OCI-LY1 (cell line): Measurements from ENCODE around the gene BMP7.

Source experiments
- H2AFZ ChIP-seq: fragments of 200-600 bp; sonication (generic), shearing (Covaris generic); 2 replicates; pipeline ENCODE4 v1.6.0; 2014; ENCODE audit warnings: antibody characterized with exemption, mild to moderate bottlenecking, low read length
- H3F3A ChIP-seq: fragments of 200-600 bp; sonication (generic), shearing (Covaris generic); 2 replicates; pipeline ENCODE4 v1.6.0; 2014; ENCODE audit warnings: mild to moderate bottlenecking, antibody characterized with exemption, low read length, moderate library complexity; ENCODE audit not compliant: insufficient read depth
- H3K27ac ChIP-seq: fragments of 200-600 bp; sonication (generic); 2 replicates; pipeline ENCODE4 v1.5.1; 2014; ENCODE audit warnings: low read length, mixed run types, mild to moderate bottlenecking, low read depth; ENCODE audit not compliant: poor library complexity, severe bottlenecking
- H3K27me3 ChIP-seq: fragments of 200-600 bp; sonication (generic); 2 replicates; pipeline ENCODE4 v1.6.0; 2014; ENCODE audit warnings: antibody characterized with exemption, mild to moderate bottlenecking, low read length, moderate library complexity; ENCODE audit not compliant: insufficient read depth
- H3K36me3 ChIP-seq: fragments of 200-600 bp; sonication (generic); 2 replicates; pipeline ENCODE4 v1.6.1; 2014; ENCODE audit warnings: mild to moderate bottlenecking, antibody characterized with exemption, low read length, moderate library complexity, mixed read lengths; ENCODE audit not compliant: insufficient read depth
- H3K4me1 ChIP-seq: fragments of 200-600 bp; sonication (generic); 2 replicates; pipeline ENCODE4 v1.5.1; 2014; ENCODE audit warnings: mild to moderate bottlenecking, low read length, moderate library complexity; ENCODE audit not compliant: insufficient read depth, severe bottlenecking
- H3K4me2 ChIP-seq: fragments of 200-600 bp; sonication (generic), shearing (Covaris generic); 2 replicates; pipeline ENCODE4 v1.6.1; 2014; ENCODE audit warnings: low read length
- H3K4me3 ChIP-seq: fragments of 200-600 bp; sonication (generic); 2 replicates; pipeline ENCODE4 v1.5.1; 2014; ENCODE audit warnings: low read length, low read depth, mild to moderate bottlenecking, mixed read lengths; ENCODE audit not compliant: poor library complexity, severe bottlenecking
- H3K79me2 ChIP-seq: fragments of 200-600 bp; shearing (Covaris generic); 2 replicates; pipeline ENCODE4 v1.6.1; 2016; ENCODE audit warnings: mixed run types, low read length, mixed read lengths; ENCODE audit not compliant: insufficient read depth
- H3K9ac ChIP-seq: fragments of 200-600 bp; sonication (generic), shearing (Covaris generic); 2 replicates; pipeline ENCODE4 v1.6.1; 2014; ENCODE audit warnings: mild to moderate bottlenecking, low read length, mixed read lengths
- H3K9me2 ChIP-seq: fragments of 200-600 bp; sonication (generic), shearing (Covaris generic); 2 replicates; pipeline ENCODE4 v1.6.1; 2014; ENCODE audit warnings: low read depth, mild to moderate bottlenecking, low read length, mixed read lengths
- H3K9me3 ChIP-seq: fragments of 200-600 bp; shearing (Covaris generic); 2 replicates; pipeline ENCODE4 v1.6.1; 2014; ENCODE audit warnings: low read length, mixed read lengths
- H4K20me1 ChIP-seq: fragments of 200-600 bp; sonication (generic), shearing (Covaris generic); 2 replicates; pipeline ENCODE4 v1.6.0; 2016; ENCODE audit warnings: mild to moderate bottlenecking, low read length; ENCODE audit not compliant: insufficient read depth
- CTCF ChIP-seq: fragments of 200-600 bp; sonication (generic), shearing (Covaris generic); IDR thresholded peaks from 2 replicates; pipeline ENCODE4 v1.5.1; 2017; ENCODE audit warnings: mild to moderate bottlenecking, antibody characterized with exemption, low read length, moderate library complexity, mixed read lengths
- EZH2 ChIP-seq: fragments of 200-600 bp; sonication (generic), shearing (Covaris generic); IDR thresholded peaks from 2 replicates; pipeline ENCODE4 v1.8.0; 2017; ENCODE audit warnings: borderline replicate concordance, mixed run types, mild to moderate bottlenecking, antibody characterized with exemption, low read length, moderate library complexity, mixed read lengths

BMP7 gene

GRCh38 chr20:57129303-57129702, 137.1 kb downstream of the BMP7 start:
- Histone ChIP-seq H4K20me1 (no peaks in the 10 kb centered on the region), H3K9me2 (no peaks in the 10 kb centered on the region), H3K4me1 (peaks cover 32% of the 10 kb centered on the region), H3K4me3 (no peak overlapping the region), H3K9ac (no peak overlapping the region), H3K27ac (no peak overlapping the region), H3K4me2 (no peak overlapping the region), H2AFZ (no peak overlapping the region), H3K79me2 (no peaks in the 10 kb centered on the region), H3K36me3 (no peaks in the 10 kb centered on the region; the same call in 1 of the 2 replicates), H3F3A (no peaks in the 10 kb centered on the region), H3K27me3 (peaks cover 10% of the 10 kb centered on the region; the same call in 1 of the 2 replicates), H3K9me3 (no peaks in the 10 kb centered on the region)
- TF ChIP-seq CTCF (no peak), EZH2 (no peak)

GRCh38 chr20:57128044-57128757, 138.2 kb downstream of the BMP7 start:
- H3K79me2 ChIP-seq, result no peaks in the 10 kb centered on the region
- H3K27me3 ChIP-seq, result peaks cover 13% of the 10 kb centered on the region; the same call in 1 of the 2 replicates
- no peak overlapping the region for H2AFZ ChIP-seq
- H3K4me3 ChIP-seq, result no peak overlapping the region
- H3K27ac ChIP-seq, result no peak overlapping the region
- no peak overlapping the region for H3K4me2 ChIP-seq
- no peak for TF ChIP-seq CTCF
- no peak for TF ChIP-seq EZH2
- no peaks in the 10 kb centered on the region for H3K9me2 ChIP-seq
- H3F3A ChIP-seq, result no peaks in the 10 kb centered on the region
- no peaks in the 10 kb centered on the region for H3K9me3 ChIP-seq
- no peaks in the 10 kb centered on the region; the same call in 1 of the 2 replicates for H3K36me3 ChIP-seq
- H4K20me1 ChIP-seq, result no peaks in the 10 kb centered on the region
- H3K9ac ChIP-seq, result no peak overlapping the region
- H3K4me1 ChIP-seq, result peaks cover 32% of the 10 kb centered on the region

- Histone ChIP-seq H3K79me2 (no peaks in the 10 kb centered on the region), H3K4me3 (no peak overlapping the region), H2AFZ (no peak overlapping the region), H4K20me1 (no peaks in the 10 kb centered on the region), H3K36me3 (no peaks in the 10 kb centered on the region; the same call in 1 of the 2 replicates), H3K4me2 (no peak overlapping the region; the same call in 1 of the 2 replicates), H3K27ac (no peak overlapping the region), H3K9ac (no peak overlapping the region), H3F3A (no peaks in the 10 kb centered on the region), H3K27me3 (peaks cover 9% of the 10 kb centered on the region; the same call in 1 of the 2 replicates), H3K4me1 (peaks cover 32% of the 10 kb centered on the region), H3K9me2 (no peaks in the 10 kb centered on the region), H3K9me3 (no peaks in the 10 kb centered on the region)
- TF ChIP-seq EZH2, result no peak
- TF ChIP-seq CTCF, result no peak
Measured at GRCh38 chr20:57126481-57127092, 139.9 kb downstream of the BMP7 start.
